ENCODE results near the gene KRT20.

- TF ChIP-seq YY1 (IDR thresholded peaks at IDR 0.05; ENCODE audit: insufficient read depth, insufficient read length), result no peak
- no peak for TF ChIP-seq ZNF274 (IDR thresholded peaks at IDR 0.05; ENCODE audit: low read depth, low read length)
Measured at GRCh38 chr17:40854175-40854814, 30.7 kb downstream of the KRT20 start.
